HFFc6 (cell line): ENCODE data around the gene GTF2H4. TPM values are rescaled to one million over a fixed set of nuclear protein-coding genes. Genes with fewer than 3 reads are reported as not detected.

Experiments used
- DNase-seq: peaks from one replicate; pipeline ENCODE4 v3.0.0-alpha.2; 2018
- H3K27ac Mint-ChIP-seq: 2 replicates; pipeline ENCODE4 v1.8.0; 2020; ENCODE audit warnings: mild to moderate bottlenecking, mixed read lengths
- H3K27me3 Mint-ChIP-seq: 2 replicates; pipeline ENCODE4 v1.8.0; 2021; ENCODE audit warnings: mild to moderate bottlenecking, moderate library complexity, mixed read lengths; ENCODE audit not compliant: insufficient read depth
- H3K36me3 Mint-ChIP-seq: 2 replicates; pipeline ENCODE4 v1.8.0; 2021; ENCODE audit warnings: low read depth, mixed read lengths
- H3K4me1 Mint-ChIP-seq: 2 replicates; pipeline ENCODE4 v1.8.0; 2020; ENCODE audit warnings: low read depth, mixed read lengths
- H3K4me3 Mint-ChIP-seq: 2 replicates; pipeline ENCODE4 v1.8.0; 2020; ENCODE audit warnings: mild to moderate bottlenecking, moderate library complexity, mixed read lengths
- H3K9me3 Mint-ChIP-seq: 2 replicates; pipeline ENCODE4 v1.8.0; 2020; ENCODE audit warnings: mild to moderate bottlenecking, mixed read lengths
- CTCF ChIP-seq: fragments of 200-600 bp; sonication (generic); IDR thresholded peaks from 2 replicates; pipeline ENCODE4 v1.5.0; 2021; ENCODE audit warnings: antibody characterized with exemption, mild to moderate bottlenecking
- total RNA-seq, 6 experiments: library from RNA; stranded (reverse); fragmentation: NEBNext Ultra II Directional; extraction: Animal tissue kit (Norgen Biotek cat#: 25700); gene quantifications; 2 replicates in 1 of 6; 3 replicates in 5 of 6; pipeline ENCODE4 v1.2.3, GENCODE V29; 2021

The GTF2H4 gene
- total RNA-seq, 6 experiments from 2014 or later, result 23.9 to 27.1 (median 26.5) TPM

GRCh38 chr6:30938730-30939129, 30.7 kb downstream of the GTF2H4 start:
- no peak for DNase-seq
- Mint-ChIP-seq H3K4me3 (no peak overlapping the region), H3K9me3 (no peaks in the 10 kb centered on the region), H3K27me3 (peaks cover 32% of the 10 kb centered on the region), H3K4me1 (peaks cover 14% of the 10 kb centered on the region), H3K27ac (no peak overlapping the region), H3K36me3 (no peaks in the 10 kb centered on the region)
- no peak for TF ChIP-seq CTCF

- Mint-ChIP-seq H3K36me3 (no peaks in the 10 kb centered on the region), H3K4me3 (no peak overlapping the region), H3K9me3 (no peaks in the 10 kb centered on the region), H3K4me1 (peaks cover 14% of the 10 kb centered on the region), H3K27me3 (peaks cover 32% of the 10 kb centered on the region), H3K27ac (no peak overlapping the region)
- DNase-seq, result no peak
- TF ChIP-seq CTCF, result no peak
Measured at GRCh38 chr6:30939473-30939872, 31.5 kb downstream of the GTF2H4 start.

GRCh38 chr6:30940361-30940986, 32.5 kb downstream of the GTF2H4 start, which contains the start of gene MUCL3:
TSS of gene MUCL3 (plus strand) at chr6:30940973. CDS start at chr6:30941000, 27 bp downstream.
- Mint-ChIP-seq H3K4me1 (peaks cover 14% of the 10 kb centered on the region), H3K36me3 (no peaks in the 10 kb centered on the region), H3K9me3 (no peaks in the 10 kb centered on the region), H3K27me3 (peaks cover 39% of the 10 kb centered on the region), H3K4me3 (no peak within 1 kb of the TSS), H3K27ac (no peak within 1 kb of the TSS)
- no peak for TF ChIP-seq CTCF
- DNase-seq, result no peak

GRCh38 chr6:30942338-30943060, 34.5 kb downstream of the GTF2H4 start:
- Mint-ChIP-seq H3K4me1 (peaks cover 14% of the 10 kb centered on the region), H3K36me3 (no peaks in the 10 kb centered on the region), H3K9me3 (no peaks in the 10 kb centered on the region), H3K27ac (no peak overlapping the region), H3K27me3 (peaks cover 36% of the 10 kb centered on the region), H3K4me3 (peak overlapping the region; percentile 61)
- TF ChIP-seq CTCF, result peak; percentile 78
- peak; percentile 80 for DNase-seq

- Mint-ChIP-seq H3K9me3 (no peaks in the 10 kb centered on the region), H3K4me3 (no peak overlapping the region), H3K4me1 (peaks cover 14% of the 10 kb centered on the region), H3K27ac (no peak overlapping the region), H3K27me3 (peaks cover 42% of the 10 kb centered on the region), H3K36me3 (no peaks in the 10 kb centered on the region)
- TF ChIP-seq CTCF, result no peak
- no peak for DNase-seq
Measured at GRCh38 chr6:30944051-30944450, 36.0 kb downstream of the GTF2H4 start.
